Activated T-cell treated with anti-CD3 and anti-CD28 coated beads, Interleukin-2, amount 50 U/mL, for 72 hours (primary cell): Measurements from ENCODE around the gene TBCEL. TPM values are rescaled to one million over a fixed set of nuclear protein-coding genes. Genes with fewer than 3 reads are reported as not detected.
"Not testable (repeated sequence)": the region's sequence is repeated elsewhere in the genome, so short reads cannot be mapped to it uniquely, and the experiment has no call there.

Experiments
- ATAC-seq, 2 donors: fragments of 150-1000 bp; cut with Tn5 transposase; replicated peaks in 1 of 2; 2 replicates each; pipeline ENCODE4 v1.10.0; 2021; ENCODE audit warnings: moderate library complexity in 2 of 2, mild to moderate bottlenecking in 1 of 2
- DNase-seq, 2 donors: peaks; one replicate each; pipeline ENCODE4 v3.0.0; 2021 to 2022; ENCODE audit warnings: mixed read lengths in 1 of 2
- H3K27ac Mint-ChIP-seq: one replicate; pipeline ENCODE4 v1.8.0; 2022; ENCODE audit warnings: mild to moderate bottlenecking, moderate library complexity, mixed read lengths
- H3K27me3 Mint-ChIP-seq: one replicate; pipeline ENCODE4 v1.8.0; 2022; ENCODE audit warnings: low read depth, mixed read lengths
- H3K36me3 Mint-ChIP-seq, 2 donors: one replicate each; pipeline ENCODE4 v1.8.0; 2022; ENCODE audit warnings: mixed read lengths in 2 of 2, mild to moderate bottlenecking in 1 of 2; ENCODE audit not compliant: insufficient read depth in 2 of 2
- H3K4me1 Mint-ChIP-seq: one replicate; pipeline ENCODE4 v1.8.0; 2022; ENCODE audit warnings: low read depth, mixed read lengths
- H3K4me3 Mint-ChIP-seq, 2 donors: one replicate each; pipeline ENCODE4 v1.8.0; 2022; ENCODE audit warnings: mild to moderate bottlenecking in 2 of 2, mixed read lengths in 2 of 2, moderate library complexity in 2 of 2
- H3K9me3 Mint-ChIP-seq, 2 donors: one replicate each; pipeline ENCODE4 v1.8.0; 2022; ENCODE audit warnings: mixed read lengths in 2 of 2
- total RNA-seq, 2 donors: library from RNA; stranded (reverse); gene quantifications; one replicate each; pipeline ENCODE4 v1.2.3, GENCODE V29; 2022

TBCEL gene
- total RNA-seq, 2 donors from 2014 or later: 13.3 to 14.7 TPM

DNA sequence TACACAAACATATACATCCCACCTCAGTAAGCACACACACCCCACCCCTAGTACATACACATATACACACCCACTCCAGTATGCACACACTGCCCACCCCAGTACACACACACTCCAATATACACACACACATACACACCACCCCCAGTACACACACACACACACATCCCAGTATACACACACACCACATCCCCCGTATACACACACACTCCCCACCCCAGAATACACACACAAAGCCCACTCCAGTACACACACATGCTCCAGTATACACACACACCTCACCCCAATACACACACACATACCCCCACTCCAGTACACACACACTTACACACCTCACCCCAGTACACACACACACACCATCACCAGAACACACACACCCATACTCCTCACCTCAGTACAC lies 84.5 kb downstream of the TBCEL start:
- no peak for DNase-seq
- no peak for ATAC-seq

GRCh38 chr11:121109471-121109870 lies 85.6 kb downstream of the TBCEL start:
- no peak overlapping the region for H3K27ac Mint-ChIP-seq
- H3K9me3 Mint-ChIP-seq: no peaks in the 10 kb centered on the region
- H3K4me3 Mint-ChIP-seq: no peak overlapping the region
- no peaks in the 10 kb centered on the region for H3K4me1 Mint-ChIP-seq
- ATAC-seq (no peak), DNase-seq (no peak)
- H3K27me3 Mint-ChIP-seq: peaks cover 6% of the 10 kb centered on the region
- no peaks in the 10 kb centered on the region for H3K36me3 Mint-ChIP-seq

More for the DNA sequence above, 84.5 kb downstream of the TBCEL start:
- Mint-ChIP-seq H3K9me3 (no peaks in the 10 kb centered on the region), H3K36me3 (no peaks in the 10 kb centered on the region), H3K4me1 (no peaks in the 10 kb centered on the region), H3K4me3 (no peak overlapping the region), H3K27ac (no peak overlapping the region), H3K27me3 (peaks cover 3% of the 10 kb centered on the region)

DNA sequence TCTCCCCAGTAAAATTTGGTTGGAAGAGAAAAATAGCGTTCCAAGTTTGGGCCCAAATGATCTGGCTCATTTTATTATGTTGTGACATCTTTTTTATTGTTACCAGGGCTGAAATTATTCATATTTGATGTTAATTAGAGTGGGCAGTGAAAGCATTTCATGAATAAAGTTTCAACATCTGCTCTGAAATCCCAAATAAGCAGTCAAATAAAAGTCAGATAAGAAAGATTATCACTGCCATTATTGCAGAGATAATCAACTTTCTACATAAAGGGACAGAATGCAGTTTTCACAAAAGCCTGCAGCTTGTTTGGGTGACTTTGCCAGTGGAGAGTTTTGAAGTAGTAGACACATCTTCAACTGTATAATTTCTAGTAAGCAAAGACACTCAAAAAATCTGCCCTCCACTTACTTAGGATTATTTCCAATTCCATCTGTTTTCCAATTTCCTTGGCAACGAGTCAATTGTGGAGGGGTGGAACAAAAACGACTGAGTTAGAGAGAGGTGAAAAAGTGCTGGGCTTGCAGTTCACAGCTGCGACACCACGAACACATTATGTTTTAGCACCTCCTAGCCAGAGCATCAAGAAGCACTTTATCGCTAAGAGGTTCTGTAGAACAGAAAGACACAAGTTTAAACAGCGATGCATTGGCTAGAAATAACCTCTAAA lies 86.1 kb downstream of the TBCEL start:
- DNase-seq (no peak), ATAC-seq (no peak)
- Mint-ChIP-seq H3K27me3 (peaks cover 6% of the 10 kb centered on the region), H3K36me3 (no peaks in the 10 kb centered on the region), H3K4me3 (no peak overlapping the region), H3K9me3 (no peaks in the 10 kb centered on the region), H3K4me1 (no peaks in the 10 kb centered on the region), H3K27ac (no peak overlapping the region)

DNA sequence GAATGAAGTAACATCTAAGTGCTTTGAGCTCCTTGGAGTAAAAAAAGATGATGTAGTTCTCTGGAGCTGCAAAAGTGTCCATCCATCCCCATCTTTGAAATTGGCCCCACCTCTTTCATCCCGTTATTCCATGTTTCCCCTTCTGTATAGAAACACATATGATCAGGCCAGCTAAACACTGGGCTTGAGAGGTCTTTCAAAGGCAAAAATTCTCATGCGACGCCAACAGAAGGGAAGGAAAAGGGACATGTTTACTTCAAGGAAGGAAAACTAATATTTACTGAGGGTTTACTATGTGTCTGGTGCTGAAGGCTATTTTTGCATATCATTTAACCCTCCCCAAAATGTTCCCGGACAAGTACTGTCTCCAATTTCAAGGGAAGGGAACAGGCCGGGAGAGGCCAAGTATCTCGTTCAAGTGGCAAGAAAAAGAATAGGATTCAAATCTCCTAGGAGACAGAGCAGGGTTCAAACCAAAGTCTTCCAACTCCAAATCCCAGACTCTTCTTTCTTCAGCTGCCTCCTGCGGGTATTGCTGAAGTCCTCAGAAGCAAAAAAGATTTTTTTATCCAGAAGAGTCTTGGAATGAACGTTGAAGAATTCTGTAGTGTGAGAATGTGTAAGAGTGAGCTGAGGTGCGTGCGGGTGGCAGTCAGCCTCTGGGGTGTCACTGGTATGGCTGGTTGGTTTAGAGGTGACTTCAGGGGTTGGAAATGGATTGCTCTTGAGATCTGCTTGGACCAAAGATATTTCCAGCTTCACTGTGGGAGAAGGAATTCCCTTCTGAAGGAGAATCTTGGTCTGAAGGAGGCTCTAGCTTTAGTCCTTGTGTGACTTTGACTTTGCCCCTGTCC lies 87.2 kb downstream of the TBCEL start:
- Mint-ChIP-seq H3K36me3 (no peaks in the 10 kb centered on the region), H3K4me1 (no peaks in the 10 kb centered on the region), H3K4me3 (no peak overlapping the region), H3K27ac (no peak overlapping the region), H3K9me3 (no peaks in the 10 kb centered on the region), H3K27me3 (peaks cover 6% of the 10 kb centered on the region)
- DNase-seq: no peak
- ATAC-seq: no peak

DNA sequence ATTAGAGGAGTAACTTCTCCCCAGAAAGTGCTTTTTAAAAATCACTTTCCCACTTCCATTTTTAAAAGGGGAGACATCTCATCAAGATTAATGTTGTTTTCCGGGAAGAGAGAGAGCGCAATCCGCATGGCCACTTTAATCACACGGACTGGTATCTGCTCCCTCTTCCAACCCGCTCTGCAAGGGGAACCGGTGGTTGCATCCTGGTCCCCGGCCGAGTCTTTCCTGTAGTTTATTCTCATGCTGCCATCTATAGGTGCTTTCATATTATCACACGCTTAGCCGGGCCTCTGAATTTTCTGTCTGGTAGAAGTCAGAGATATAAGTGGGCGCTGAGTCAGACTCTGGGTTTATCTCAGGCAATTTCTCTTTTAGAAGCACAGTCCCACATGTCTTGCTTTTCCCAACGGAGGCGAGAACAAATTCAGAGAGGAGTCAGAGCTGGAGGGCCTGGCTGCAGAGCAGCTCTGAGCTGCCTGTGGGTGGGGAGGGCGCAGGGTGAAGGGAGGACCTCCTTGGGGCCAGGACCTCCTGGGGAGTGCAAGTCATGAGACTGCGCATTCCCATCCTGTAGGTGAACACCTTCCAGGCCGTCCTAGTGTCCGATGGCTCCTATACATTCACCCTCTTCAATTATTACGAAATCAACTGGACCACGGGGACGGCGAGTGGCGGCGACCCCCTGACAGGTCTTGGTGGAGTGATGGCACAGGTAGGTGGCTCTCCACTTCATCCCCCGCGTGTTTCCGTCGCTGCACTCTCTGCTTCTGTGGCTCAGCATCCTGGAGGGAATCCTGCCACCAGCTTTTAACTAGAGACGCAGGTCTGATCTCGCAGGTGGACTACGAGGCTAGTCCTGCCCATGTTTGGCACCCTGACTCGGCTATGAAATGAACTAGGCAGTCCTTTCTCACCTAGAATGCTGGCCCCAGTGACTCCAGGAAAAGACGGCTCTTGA lies 88.9 kb downstream of the TBCEL start:
- Mint-ChIP-seq H3K36me3 (no peaks in the 10 kb centered on the region), H3K4me3 (no peak overlapping the region), H3K9me3 (no peaks in the 10 kb centered on the region), H3K4me1 (no peaks in the 10 kb centered on the region), H3K27me3 (peaks cover 6% of the 10 kb centered on the region), H3K27ac (no peak overlapping the region)
- DNase-seq (peak; percentile 36 to 40), ATAC-seq (peak; percentile 60 to 75)

DNA sequence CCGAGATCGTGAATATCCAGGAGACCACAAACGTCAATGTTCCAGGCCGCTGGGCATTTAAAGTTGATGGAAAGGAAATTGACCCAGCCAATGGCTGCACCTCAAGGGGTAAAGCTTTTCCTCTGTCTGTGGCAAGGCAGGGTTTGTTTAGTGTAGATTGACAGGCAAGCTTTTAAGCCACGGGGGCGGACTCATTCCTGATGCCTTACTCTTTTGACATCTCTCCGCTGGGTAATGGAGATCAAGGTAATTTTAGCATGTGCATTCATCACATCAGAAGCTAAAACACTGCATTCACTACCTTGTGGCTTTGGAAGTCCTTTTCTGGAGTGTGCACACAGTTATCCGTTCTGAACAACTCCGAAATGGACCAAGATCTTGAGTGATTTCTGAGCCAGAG lies 89.7 kb downstream of the TBCEL start:
- Mint-ChIP-seq H3K36me3 (no peaks in the 10 kb centered on the region), H3K27me3 (peaks cover 6% of the 10 kb centered on the region), H3K27ac (no peak overlapping the region), H3K4me3 (no peak overlapping the region), H3K9me3 (no peaks in the 10 kb centered on the region), H3K4me1 (no peaks in the 10 kb centered on the region)
- ATAC-seq (no peak), DNase-seq (no peak)

GRCh38 chr11:121115024-121115423 lies 91.1 kb downstream of the TBCEL start:
- H3K4me1 Mint-ChIP-seq, H3K27ac Mint-ChIP-seq, ATAC-seq, H3K36me3 Mint-ChIP-seq, H3K4me3 Mint-ChIP-seq, H3K9me3 Mint-ChIP-seq, H3K27me3 Mint-ChIP-seq, DNase-seq: not testable (repeated sequence)

- DNase-seq: no peak
- Mint-ChIP-seq H3K27ac (no peak overlapping the region), H3K9me3 (peaks cover 0 to 2% of the 10 kb centered on the region in 2 donors), H3K4me1 (no peaks in the 10 kb centered on the region), H3K4me3 (no peak overlapping the region), H3K36me3 (no peaks in the 10 kb centered on the region), H3K27me3 (peaks cover 6% of the 10 kb centered on the region)
- no peak for ATAC-seq
Measured at GRCh38 chr11:121117788-121118187, 93.9 kb downstream of the TBCEL start.

GRCh38 chr11:121119440-121119839 lies 95.5 kb downstream of the TBCEL start:
- no peak for DNase-seq
- H3K27me3 Mint-ChIP-seq: no peaks in the 10 kb centered on the region
- H3K36me3 Mint-ChIP-seq: no peaks in the 10 kb centered on the region

DNA sequence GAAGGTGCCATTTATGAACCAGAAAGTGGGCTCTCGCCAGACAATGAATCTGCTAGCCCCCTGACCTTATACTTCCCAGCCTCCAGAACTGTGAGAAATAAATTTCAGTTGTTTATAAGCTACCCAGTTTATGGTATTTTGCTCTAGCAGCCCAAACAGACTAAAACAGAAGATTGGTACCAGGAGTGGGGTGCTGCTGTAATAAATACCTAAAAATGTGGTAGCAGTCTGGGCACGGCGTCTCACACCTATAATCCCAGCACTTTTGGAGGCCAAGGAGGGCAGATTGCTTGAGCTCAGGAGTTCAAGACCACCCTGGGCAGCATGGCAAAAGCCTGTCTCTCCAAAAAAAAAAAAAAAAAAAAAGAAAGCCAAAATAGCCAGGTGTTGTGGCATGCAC lies 98.4 kb downstream of the TBCEL start:
- H3K36me3 Mint-ChIP-seq: no peaks in the 10 kb centered on the region
- ATAC-seq: no peak
- no peaks in the 10 kb centered on the region for H3K27me3 Mint-ChIP-seq
- H3K27ac Mint-ChIP-seq: no peak overlapping the region
- H3K4me1 Mint-ChIP-seq: no peaks in the 10 kb centered on the region
- no peak overlapping the region for H3K4me3 Mint-ChIP-seq
- peaks cover 0 to 4% of the 10 kb centered on the region in 2 donors for H3K9me3 Mint-ChIP-seq
- DNase-seq: no peak

More at GRCh38 chr11:121119440-121119839, 95.5 kb downstream of the TBCEL start:
- H3K9me3 Mint-ChIP-seq: peaks cover 0 to 4% of the 10 kb centered on the region in 2 donors
- no peak for ATAC-seq
- no peak overlapping the region for H3K4me3 Mint-ChIP-seq
- no peak overlapping the region for H3K27ac Mint-ChIP-seq
- H3K4me1 Mint-ChIP-seq: no peaks in the 10 kb centered on the region

DNA sequence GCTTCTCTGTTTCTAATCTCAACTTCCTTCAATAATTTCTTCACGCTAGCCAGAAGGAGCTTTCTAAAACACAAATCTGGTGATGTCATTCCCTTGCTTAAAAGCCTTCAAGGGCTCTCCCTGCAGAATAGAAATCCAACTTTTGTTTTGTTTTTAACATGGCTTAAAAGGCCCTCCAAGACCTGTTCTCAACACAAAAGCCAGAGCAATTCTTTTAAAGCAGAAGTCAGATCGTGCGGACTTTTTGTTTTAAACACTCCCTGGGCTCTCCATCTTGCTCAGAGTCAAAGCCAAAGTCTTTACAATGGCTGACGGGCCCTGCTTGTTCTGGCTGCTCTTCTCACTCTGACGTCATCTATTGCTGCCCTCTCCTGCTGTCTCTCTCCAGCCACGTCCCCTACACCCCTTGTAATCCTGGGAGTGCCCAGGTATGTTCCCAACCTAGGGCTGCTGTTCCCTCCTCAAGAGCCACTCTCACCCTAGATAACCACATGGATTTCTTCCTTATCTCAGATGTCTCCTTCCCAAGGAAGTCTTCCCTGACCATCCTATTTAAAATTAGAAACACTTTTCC lies 99.7 kb downstream of the TBCEL start:
- peaks cover 0 to 4% of the 10 kb centered on the region in 2 donors for H3K9me3 Mint-ChIP-seq
- no peak for ATAC-seq
- H3K4me1 Mint-ChIP-seq: no peaks in the 10 kb centered on the region
- DNase-seq: no peak
- no peak overlapping the region for H3K27ac Mint-ChIP-seq
- H3K27me3 Mint-ChIP-seq: no peaks in the 10 kb centered on the region
- H3K36me3 Mint-ChIP-seq: no peaks in the 10 kb centered on the region
- H3K4me3 Mint-ChIP-seq: no peak overlapping the region

DNA sequence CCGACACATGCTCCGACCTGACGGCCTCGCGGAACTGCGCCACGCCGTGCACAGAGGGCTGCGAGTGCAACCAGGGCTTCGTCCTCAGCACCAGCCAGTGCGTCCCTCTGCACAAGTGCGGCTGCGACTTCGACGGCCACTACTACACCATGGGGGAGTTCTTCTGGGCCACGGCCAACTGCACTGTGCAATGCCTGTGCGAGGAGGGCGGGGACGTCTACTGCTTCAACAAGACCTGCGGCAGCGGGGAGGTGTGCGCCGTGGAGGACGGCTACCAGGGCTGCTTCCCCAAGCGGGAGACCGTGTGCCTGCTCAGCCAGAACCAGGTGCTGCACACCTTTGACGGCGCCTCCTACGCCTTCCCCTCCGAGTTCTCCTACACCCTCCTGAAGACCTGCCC lies 103.9 kb downstream of the TBCEL start:
- Mint-ChIP-seq H3K4me3 (no peak overlapping the region), H3K27ac (no peak overlapping the region), H3K36me3 (no peaks in the 10 kb centered on the region), H3K9me3 (peaks cover 0 to 2% of the 10 kb centered on the region in 2 donors), H3K27me3 (no peaks in the 10 kb centered on the region), H3K4me1 (no peaks in the 10 kb centered on the region)
- DNase-seq (no peak), ATAC-seq (no peak)
